CD14-positive monocyte (primary cell): Measurements from ENCODE around the gene TNFRSF18. TPM values are rescaled to one million over a fixed set of nuclear protein-coding genes. Genes with fewer than 3 reads are reported as not detected.

Experiments used
- DNase-seq, 3 donors: peaks; one replicate each; pipeline ENCODE4 v3.0.0-alpha.2; 2011 to 2022
- H2AFZ ChIP-seq: 2 replicates; pipeline ENCODE4 v1.6.0; 2012; ENCODE audit warnings: mild to moderate bottlenecking, low read depth, low read length, inconsistent platforms; ENCODE audit not compliant: insufficient read depth, poor library complexity, severe bottlenecking
- H3K27ac ChIP-seq, 2 donors: 1 replicate in 1 of 2; 2 replicates in 1 of 2; pipeline ENCODE4 v1.5.1; 2012 to 2013; ENCODE audit warnings: low read length in 2 of 2, control low read depth in 1 of 2, inconsistent platforms in 1 of 2, low read depth in 1 of 2, mild to moderate bottlenecking in 1 of 2
- H3K27me3 ChIP-seq, 2 donors: one replicate each; pipeline versions ENCODE4 v1.6.0 to v1.6.1; 2011 to 2013; ENCODE audit warnings: low read length in 2 of 2; ENCODE audit not compliant: control insufficient read depth in 2 of 2, insufficient read depth in 2 of 2
- H3K36me3 ChIP-seq, 2 donors: replicated peaks in 1 of 2; 1 replicate in 1 of 2; 2 replicates in 1 of 2; pipeline versions ENCODE4 v1.5.1 to v1.6.1; 2012 to 2013; ENCODE audit warnings: low read length in 2 of 2, control low read depth in 1 of 2, inconsistent platforms in 1 of 2, mild to moderate bottlenecking in 1 of 2; ENCODE audit not compliant: insufficient read depth in 2 of 2, control insufficient read depth in 1 of 2
- H3K4me1 ChIP-seq, 2 donors: 1 replicate in 1 of 2; 2 replicates in 1 of 2; pipeline versions ENCODE4 v1.5.1 to v1.6.1; 2012 to 2013; ENCODE audit warnings: low read length in 2 of 2, control low read depth in 1 of 2, inconsistent platforms in 1 of 2, mild to moderate bottlenecking in 1 of 2, moderate library complexity in 1 of 2; ENCODE audit not compliant: insufficient read depth in 2 of 2, control insufficient read depth in 1 of 2
- H3K4me2 ChIP-seq: replicated peaks from 2 replicates; pipeline ENCODE3; 2012; ENCODE audit warnings: low read length, moderate library complexity, mild to moderate bottlenecking; ENCODE audit not compliant: poor library complexity, severe bottlenecking; ENCODE audit errors: extremely low read depth
- H3K4me3 ChIP-seq, 3 experiments: fragments of 200-600 bp in 1 of 3; sonication (generic) in 1 of 3; replicated peaks in 1 of 3; 1 replicate in 2 of 3; 2 replicates in 1 of 3; pipeline ENCODE4 v1.5.1; 2011 to 2013; ENCODE audit warnings: low read length in 3 of 3, mild to moderate bottlenecking in 3 of 3, control low read depth in 2 of 3, low read depth in 2 of 3, inconsistent platforms in 1 of 3, moderate library complexity in 1 of 3
- H3K79me2 ChIP-seq: 2 replicates; pipeline ENCODE4 v1.6.0; 2012; ENCODE audit warnings: mild to moderate bottlenecking, control low read depth, inconsistent platforms, low read length, moderate library complexity; ENCODE audit not compliant: insufficient read depth
- H3K9ac ChIP-seq: 2 replicates; pipeline ENCODE4 v1.6.0; 2017; ENCODE audit warnings: low read length, mild to moderate bottlenecking; ENCODE audit not compliant: insufficient read depth, poor library complexity, severe bottlenecking
- H3K9me3 ChIP-seq, 2 donors: replicated peaks in 1 of 2; 1 replicate in 1 of 2; 2 replicates in 1 of 2; pipeline versions ENCODE4 v1.5.1 to v1.6.1; 2012 to 2013; ENCODE audit warnings: low read length in 2 of 2, control low read depth in 1 of 2; ENCODE audit not compliant: control insufficient read depth in 1 of 2, insufficient read depth in 1 of 2
- H4K20me1 ChIP-seq: 2 replicates; pipeline ENCODE4 v1.6.0; 2012; ENCODE audit warnings: mild to moderate bottlenecking, low read length, control low read depth, moderate library complexity; ENCODE audit not compliant: insufficient read depth
- H3K27ac Mint-ChIP-seq, 7 donors: one replicate each; pipeline ENCODE4 v1.8.0; 2020; ENCODE audit warnings: mild to moderate bottlenecking in 7 of 7, mixed read lengths in 7 of 7, moderate library complexity in 6 of 7, inconsistent platforms in 2 of 7
- H3K27me3 Mint-ChIP-seq, 3 donors: one replicate each; pipeline ENCODE4 v1.8.0; 2021 to 2022; ENCODE audit warnings: low read depth in 3 of 3, mild to moderate bottlenecking in 3 of 3, mixed read lengths in 3 of 3, moderate library complexity in 3 of 3, inconsistent platforms in 1 of 3
- H3K36me3 Mint-ChIP-seq, 2 donors: one replicate each; pipeline ENCODE4 v1.8.0; 2020; ENCODE audit warnings: mixed read lengths in 2 of 2, inconsistent platforms in 1 of 2, mild to moderate bottlenecking in 1 of 2
- H3K4me1 Mint-ChIP-seq: one replicate; pipeline ENCODE4 v1.8.0; 2020; ENCODE audit warnings: mild to moderate bottlenecking, mixed read lengths
- H3K4me3 Mint-ChIP-seq, 2 donors: one replicate each; pipeline ENCODE4 v1.8.0; 2020; ENCODE audit warnings: mild to moderate bottlenecking in 2 of 2, mixed read lengths in 2 of 2, moderate library complexity in 1 of 2
- H3K9me3 Mint-ChIP-seq, 7 donors: one replicate each; pipeline ENCODE4 v1.8.0; 2020 to 2022; ENCODE audit warnings: mixed read lengths in 7 of 7, mild to moderate bottlenecking in 6 of 7, moderate library complexity in 6 of 7, inconsistent platforms in 2 of 7
- CTCF ChIP-seq: fragments of 200-600 bp; IDR thresholded peaks from one replicate; pipeline ENCODE4 v1.8.0; 2022; ENCODE audit warnings: antibody characterized with exemption, mild to moderate bottlenecking
- WGBS: methylation state at CpG from one replicate; pipeline ENCODE4 v1.1.5; 2013; ENCODE audit warnings: missing lambda C conversion rate; ENCODE audit not compliant: insufficient coverage; 5-methylcytosine and 5-hydroxymethylcytosine counted together
- intact Hi-C, 2 donors: fragments of 100-400 bp; cut with micrococcal nuclease; formaldehyde crosslinking; loops; one replicate each; pipeline versions ENCODE4 v1.15.0 to v1.15.1; 2023
- polyA plus RNA-seq, 3 donors: library from polyadenylated mRNA; depleted of rRNA in 1 of 3; unstranded in 2 of 3; stranded (reverse) in 1 of 3; fragments of 300-500 nt in 2 of 3; fragments of >200 nt in 1 of 3; fragmentation: Illumina TruSeq in 2 of 3; gene quantifications; 1 replicate in 2 of 3; 2 replicates in 1 of 3; pipeline ENCODE4 v1.2.3, GENCODE V29; 2012 to 2021

TNFRSF18 gene
- polyA plus RNA-seq, 3 donors = not detected

DNA sequence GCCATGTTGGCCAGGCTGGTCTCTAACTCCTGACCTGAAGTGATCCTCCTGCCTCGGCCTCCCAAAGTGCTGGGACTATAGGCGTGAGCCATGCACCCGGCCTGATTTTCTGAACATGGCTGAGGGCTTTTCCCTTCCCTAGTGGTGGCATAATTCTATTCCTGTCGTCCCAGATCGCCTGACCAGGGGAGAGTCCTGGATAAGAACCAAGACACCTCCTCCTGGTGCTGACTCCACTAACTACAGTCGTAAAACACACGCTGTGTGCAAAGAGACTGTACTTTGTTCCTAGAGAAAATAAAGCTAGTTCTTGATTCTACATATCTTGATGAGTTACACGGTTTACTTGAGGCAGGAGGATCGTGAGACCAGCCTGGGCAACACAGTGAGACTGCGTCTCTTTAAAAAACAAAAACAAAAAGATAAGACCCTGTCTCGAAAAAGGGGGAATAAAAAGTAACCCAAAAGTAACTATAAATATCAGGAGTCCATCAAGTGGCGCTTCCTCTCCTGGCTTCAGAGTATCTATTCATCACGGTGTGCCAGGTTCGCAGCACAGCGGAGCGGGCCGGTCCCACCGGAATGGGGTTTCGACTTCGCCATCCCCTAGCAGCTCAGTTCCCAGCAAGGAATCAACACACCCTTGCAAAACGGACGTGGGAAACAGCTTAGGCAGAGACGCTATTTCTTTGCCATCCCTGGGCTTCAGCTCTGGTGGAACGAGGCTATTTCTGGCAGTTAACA is 24.4 kb upstream of the TNFRSF18 start:
- Mint-ChIP-seq H3K36me3 (peaks cover 30 to 51% of the 10 kb centered on the region in 2 donors), H3K4me1 (peaks cover 33% of the 10 kb centered on the region), H3K27ac (peak overlapping the region; percentile 72 to 96 (median 86)), H3K9me3 (peaks cover 0 to 3% (median 0%) of the 10 kb centered on the region in 7 donors), H3K4me3 (peak overlapping the region; percentile 91 to 96), H3K27me3 (no peaks in the 10 kb centered on the region)
- Histone ChIP-seq H3K27ac (peak overlapping the region; percentile 52 to 90), H3K9me3 (no peaks in the 10 kb centered on the region), H2AFZ (peak overlapping the region; percentile 83), H3K4me3 (peak overlapping the region; percentile 86 to 88 (median 87)), H3K27me3 (no peaks in the 10 kb centered on the region), H4K20me1 (peaks cover 55% of the 10 kb centered on the region), H3K4me1 (peaks cover 19 to 31% of the 10 kb centered on the region in 2 donors), H3K4me2 (peak overlapping the region; percentile 90), H3K36me3 (peaks cover 34 to 38% of the 10 kb centered on the region in 2 donors), H3K9ac (peak overlapping the region; percentile 97), H3K79me2 (peaks cover 77% of the 10 kb centered on the region)
- 15% methylated on average over 19 of the region's 24 CpGs for WGBS
- intact Hi-C loops = loop anchor here (2.0 to 10.0 kb wide), 3 partner anchors 114 to 196 kb away; partner anchors contain the start of gene C1orf159 (in 2 of the 2)
- TF ChIP-seq CTCF = no peak
- no peak for DNase-seq

DNA sequence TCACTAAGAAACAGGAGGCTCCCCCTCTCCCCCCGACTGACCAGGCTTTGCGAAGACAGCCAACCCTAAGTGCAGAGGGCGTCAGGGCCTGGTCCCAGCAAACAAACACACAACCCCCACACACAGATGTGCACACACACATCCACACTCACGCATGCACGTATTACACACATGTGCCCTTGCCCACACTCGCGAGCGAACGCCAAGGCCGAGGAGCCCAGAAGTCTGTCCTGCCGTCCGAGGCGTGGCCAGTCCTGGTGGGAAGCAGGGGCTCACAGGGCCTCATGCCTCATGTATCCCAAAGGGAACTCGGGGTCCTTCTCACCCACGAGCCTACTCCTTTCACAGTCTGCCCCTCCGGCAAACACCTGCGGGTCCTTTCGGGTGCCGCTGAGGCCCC is 23.4 kb upstream of the TNFRSF18 start:
- H3K4me1 ChIP-seq = peaks cover 19 to 31% of the 10 kb centered on the region in 2 donors
- H3K27ac ChIP-seq = no peak overlapping the region
- peaks cover 33% of the 10 kb centered on the region for H3K4me1 Mint-ChIP-seq
- no peaks in the 10 kb centered on the region for H3K9me3 ChIP-seq
- 91% methylated on average over 19 of the region's 19 CpGs for WGBS
- no peaks in the 10 kb centered on the region for H3K27me3 ChIP-seq
- H3K79me2 ChIP-seq = peaks cover 87% of the 10 kb centered on the region
- H2AFZ ChIP-seq = no peak overlapping the region
- no peak for DNase-seq
- no peaks in the 10 kb centered on the region for H3K27me3 Mint-ChIP-seq
- H3K36me3 ChIP-seq = peaks cover 44 to 49% of the 10 kb centered on the region in 2 donors
- no peak overlapping the region for H3K4me3 ChIP-seq
- peaks cover 66% of the 10 kb centered on the region for H4K20me1 ChIP-seq
- peaks cover 0 to 3% (median 0%) of the 10 kb centered on the region in 7 donors for H3K9me3 Mint-ChIP-seq
- H3K36me3 Mint-ChIP-seq = peaks cover 38 to 62% of the 10 kb centered on the region in 2 donors
- no peak overlapping the region for H3K4me2 ChIP-seq
- peak overlapping the region in 2 of 7 donors; percentile 4 to 33 for H3K27ac Mint-ChIP-seq
- no peak overlapping the region for H3K4me3 Mint-ChIP-seq
- no peak overlapping the region for H3K9ac ChIP-seq
- no peak for TF ChIP-seq CTCF
- intact Hi-C loops = loop anchor here (2.0 to 10.0 kb wide), 3 partner anchors 112 to 195 kb away; partner anchors contain the start of gene C1orf159 (in 2 of the 2)
